ENCODE measurements around the gene TRIP12.
"Not testable (repeated sequence)": the region's sequence is repeated elsewhere in the genome, so short reads cannot be mapped to it uniquely, and the experiment has no call there.

The TRIP12 gene

DNA sequence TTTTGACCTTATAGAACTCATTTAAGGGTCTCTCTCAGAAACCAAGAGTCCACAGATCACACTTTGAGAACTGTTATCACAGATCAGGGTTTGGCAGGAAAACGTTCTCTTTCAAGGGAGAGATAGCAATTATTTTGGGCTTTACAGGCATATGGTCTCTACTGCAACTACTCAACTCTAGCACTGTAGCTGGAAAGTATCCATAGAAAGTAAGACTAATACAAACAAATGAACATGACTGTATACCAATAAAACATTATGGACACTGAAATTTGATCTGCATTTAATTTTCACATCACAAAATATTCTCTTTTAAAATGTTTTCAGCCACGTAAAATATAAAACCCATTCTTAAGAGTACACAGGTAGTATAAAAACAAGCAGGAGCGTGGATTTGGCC, 100.5 kb downstream of the TRIP12 start:
- ATAC-seq = no peak

DNA sequence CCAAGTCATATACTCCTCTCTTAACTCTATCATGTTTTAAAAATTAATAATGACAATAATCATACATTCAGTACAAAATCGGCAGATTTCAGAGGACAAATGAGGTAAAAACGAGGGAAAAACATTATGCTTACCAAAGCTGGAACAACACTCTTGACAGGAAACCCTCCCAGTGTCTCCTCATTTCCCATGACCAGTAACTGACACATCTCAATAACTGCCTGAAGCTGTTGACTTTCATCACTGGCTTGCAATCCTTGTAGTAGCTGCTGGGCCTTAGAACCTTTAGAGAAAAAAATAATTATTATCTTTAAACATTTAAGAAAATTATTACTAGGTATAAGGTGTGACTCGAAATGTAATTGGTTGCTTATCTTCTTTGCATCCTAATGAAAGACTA, 103.6 kb downstream of the TRIP12 start:
- no peak for ATAC-seq

DNA sequence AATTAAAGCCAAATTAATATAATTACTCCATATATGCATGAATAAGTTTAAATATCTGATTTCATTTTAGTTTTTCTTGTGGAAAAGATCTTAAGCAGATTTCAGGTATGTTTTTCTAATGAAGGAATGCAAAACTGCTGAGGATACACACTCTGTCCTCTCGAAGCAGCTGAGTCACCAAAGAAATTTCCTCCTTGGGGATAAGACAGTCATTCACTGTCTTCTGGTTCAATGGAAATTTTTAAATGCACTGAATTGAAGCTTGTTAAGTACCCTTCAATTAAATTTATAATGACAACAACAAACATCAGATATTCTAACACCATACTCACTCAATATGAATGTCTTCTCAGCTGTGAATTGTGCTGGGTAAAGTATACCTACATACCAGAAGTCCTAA, 106.0 kb downstream of the TRIP12 start:
- ATAC-seq = no peak

DNA sequence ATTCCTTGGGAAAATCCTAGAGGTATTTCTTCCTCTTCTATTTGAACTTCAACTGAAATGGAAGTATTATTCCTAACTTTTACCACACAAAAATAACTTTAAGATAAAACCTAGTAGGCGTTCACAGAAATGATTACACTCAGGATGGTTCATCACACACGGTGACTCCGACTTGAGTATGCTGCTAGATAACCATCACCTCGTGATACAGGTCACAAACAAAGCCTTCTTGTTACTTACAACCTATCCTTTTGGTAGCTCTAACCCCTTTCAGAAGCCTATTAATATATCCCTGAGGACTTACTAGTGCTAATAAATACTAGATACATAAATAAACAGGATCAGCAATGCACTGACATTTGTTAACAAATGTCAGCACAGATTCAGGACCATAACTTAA, 106.5 kb downstream of the TRIP12 start:
- no peak for ATAC-seq

DNA sequence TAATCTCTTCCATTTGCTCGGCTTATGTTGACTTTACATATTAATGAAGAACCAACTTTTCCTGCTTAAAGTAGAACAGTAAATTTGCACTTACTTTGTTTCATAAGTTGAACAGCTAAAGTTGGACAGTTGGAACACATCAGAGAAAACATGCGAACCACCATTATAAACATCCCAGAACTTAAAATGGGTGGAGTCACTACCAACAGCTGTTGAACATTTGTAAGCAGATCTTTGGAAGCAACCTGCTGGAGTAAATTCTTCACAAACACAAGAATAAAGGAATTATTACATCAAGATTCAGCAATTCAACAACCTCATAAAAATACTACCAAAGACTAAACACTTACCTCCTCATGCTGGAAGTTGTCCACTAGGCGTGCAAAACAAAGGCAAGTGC, 111.0 kb downstream of the TRIP12 start:
- no peak for ATAC-seq

DNA sequence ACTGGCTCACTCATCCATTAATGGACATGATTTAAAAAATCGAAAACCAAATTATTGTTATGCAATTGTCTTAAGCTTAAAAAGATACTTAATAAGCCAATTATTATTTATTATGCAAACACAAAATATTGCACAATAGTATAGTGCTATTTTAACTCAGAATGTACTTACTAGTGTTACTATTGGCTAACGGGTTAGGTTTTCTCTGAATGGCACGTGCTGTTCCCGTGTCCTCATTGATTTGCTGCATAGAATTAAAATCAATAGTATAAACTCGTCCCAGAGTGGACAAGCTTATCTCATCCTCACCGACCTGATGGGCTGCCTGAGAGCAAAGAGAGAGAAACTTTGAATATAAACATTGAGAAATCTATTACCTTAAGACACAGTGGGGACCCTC, 116.2 kb downstream of the TRIP12 start:
- no peak for ATAC-seq

DNA sequence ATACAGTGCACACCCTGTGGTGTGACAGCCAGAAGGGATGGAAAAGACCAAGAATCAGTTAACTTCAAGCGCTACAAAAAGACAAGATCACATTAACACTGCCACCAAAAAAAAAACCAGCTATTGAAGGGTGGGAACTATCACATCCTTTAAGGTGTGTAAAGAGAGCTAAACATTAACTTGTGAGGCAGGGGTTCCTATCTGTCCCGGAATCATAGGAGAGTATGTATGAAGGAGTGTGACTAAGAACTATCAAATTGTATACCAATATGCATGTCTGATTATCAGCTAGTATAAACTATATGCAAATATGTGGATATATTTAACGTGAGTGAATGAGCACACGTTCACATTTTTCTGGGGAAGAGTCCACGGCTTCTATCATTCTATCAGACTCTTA, 119.0 kb downstream of the TRIP12 start:
- ATAC-seq = no peak

DNA sequence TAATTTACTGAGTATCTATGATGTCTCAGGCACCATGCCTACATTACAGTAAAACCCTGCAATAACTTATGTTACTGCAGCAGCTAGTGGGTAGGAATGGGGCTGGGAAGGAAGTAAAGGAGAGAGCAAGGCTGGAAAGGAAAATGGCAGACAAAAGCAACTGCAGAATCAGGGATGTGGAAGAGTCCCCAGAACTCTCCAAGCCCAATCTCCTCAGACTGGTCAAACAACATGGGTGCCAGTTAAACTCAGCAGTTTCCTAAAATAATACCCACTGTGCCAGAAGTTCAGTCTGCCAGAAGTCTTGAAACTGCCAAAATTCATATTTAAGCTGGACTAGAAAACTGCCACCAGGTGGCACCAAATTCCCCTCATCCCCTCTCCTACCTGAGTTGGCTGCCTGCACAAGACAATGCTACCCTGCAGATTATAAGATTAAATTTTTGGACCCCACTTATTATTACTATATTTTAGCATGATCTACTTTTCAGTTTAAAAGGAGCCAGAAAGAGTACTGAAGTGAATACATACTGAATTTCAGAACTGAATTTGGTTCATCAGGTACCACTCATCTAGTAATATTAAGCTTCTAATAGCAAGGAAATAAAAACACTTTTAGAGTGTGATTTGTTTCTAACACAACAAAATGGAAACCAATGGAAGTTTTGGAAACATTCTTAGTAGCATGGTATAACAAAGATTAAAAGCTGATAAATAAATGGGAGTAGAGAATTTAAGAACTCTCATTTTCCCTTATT, 120.6 kb downstream of the TRIP12 start:
- ATAC-seq = peak; percentile 53 to 61

DNA sequence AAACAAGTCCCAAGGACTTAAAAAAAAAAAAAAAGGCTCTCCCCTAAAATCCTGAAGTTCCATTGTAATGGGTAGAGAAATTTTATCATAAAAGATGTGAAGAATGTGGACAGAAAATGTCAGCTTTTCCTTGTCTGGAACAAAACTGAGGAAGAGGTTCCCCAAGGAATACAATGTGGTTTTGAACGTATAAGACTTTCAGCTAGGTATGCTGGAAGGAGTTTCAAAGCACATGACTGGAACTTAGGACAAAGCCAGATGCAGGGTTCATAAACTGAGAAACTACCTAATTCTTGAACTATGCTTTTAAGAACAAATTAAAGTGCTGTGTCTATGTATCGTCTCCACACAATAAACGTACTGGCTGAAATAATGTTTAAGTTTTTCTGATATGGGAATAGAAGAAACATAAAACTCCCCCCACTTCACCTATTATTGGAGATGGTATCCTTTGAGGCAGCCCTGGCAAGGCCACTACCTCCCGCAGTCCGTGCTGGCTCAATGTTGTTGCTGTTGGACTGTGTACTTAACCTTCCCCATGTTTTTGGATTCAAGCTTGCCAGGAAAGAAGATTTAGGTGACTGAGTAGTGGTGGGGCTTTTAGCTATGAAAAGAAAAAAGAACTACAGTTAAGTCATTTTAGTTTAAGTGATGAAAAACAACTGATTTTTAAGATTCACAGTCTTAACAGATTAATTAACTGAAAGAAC, 123.2 kb downstream of the TRIP12 start:
- no peak for ATAC-seq

DNA sequence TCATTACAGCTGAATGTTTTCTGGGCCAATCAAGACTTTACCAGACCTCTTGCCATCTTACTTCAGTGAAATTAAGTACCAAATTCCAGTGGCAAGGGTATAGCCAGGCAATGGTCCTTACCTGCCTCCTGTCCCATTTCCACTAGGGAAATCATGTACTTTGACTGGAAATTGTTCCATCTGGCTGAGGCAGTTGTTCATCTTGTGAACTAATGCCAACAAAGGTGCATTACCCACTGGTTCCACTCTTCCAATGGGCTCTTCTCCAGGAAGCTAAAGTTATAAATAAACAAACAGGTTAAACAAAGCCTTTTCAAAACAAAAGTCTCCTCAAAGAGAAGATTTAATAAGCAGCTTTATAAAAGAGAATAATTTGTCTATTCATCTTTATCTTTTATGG, 126.8 kb downstream of the TRIP12 start:
- ATAC-seq = no peak

DNA sequence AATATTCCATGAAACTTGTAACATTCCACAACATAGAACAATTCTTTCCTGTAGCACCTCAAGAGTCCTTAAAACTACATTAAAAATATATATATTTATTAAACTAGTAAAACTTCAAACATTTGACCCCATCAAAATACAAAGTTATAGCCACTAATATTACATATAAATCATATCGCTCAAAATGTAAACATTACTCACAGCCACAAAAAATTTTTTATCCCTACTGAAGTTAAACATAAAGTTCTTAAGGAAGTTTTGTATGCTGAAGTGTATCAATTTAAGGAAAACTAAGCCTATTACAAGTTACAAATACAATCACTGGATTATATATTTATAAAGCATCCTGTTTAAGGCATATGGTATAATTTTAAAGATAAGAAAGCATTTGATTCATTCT, 127.2 kb downstream of the TRIP12 start:
- no peak for ATAC-seq

DNA sequence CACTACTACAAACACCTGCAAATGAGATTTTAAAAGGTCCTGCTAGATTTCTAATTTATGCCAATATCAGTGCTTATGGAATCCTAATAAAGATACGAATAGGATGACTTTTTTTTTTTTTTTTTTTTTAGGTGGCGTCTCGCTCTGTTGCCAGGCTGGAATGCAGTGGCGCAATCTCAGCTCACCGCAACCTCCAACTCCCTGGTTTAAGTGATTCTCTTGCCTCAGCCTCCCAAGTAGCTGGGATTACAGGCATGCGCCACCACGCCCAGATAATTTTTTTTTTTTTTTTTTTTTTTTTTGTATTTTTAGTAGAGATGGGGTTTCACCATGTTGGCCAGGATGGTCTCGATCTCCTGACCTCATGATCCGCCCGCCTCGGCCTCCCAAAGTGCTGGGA, 135.5 kb downstream of the TRIP12 start:
- not testable (repeated sequence) for ATAC-seq

DNA sequence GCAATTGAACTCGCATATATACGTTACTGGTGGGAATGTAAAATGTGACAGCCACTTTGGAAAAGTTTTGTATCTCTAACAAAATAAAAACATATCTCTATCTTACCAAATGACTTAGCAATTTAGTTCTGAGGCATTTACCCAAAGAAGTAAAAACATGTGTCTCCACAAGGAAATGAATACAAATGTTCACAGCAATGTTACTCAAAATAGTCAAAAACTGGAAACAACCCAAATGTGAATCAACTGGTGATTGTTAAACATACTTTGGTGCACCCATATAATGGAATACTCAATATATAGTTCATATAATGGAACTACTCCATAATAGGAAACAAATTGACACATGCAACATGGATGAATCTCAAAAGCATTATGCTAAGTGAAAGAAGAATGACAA, 137.0 kb downstream of the TRIP12 start:
- ATAC-seq = no peak

DNA sequence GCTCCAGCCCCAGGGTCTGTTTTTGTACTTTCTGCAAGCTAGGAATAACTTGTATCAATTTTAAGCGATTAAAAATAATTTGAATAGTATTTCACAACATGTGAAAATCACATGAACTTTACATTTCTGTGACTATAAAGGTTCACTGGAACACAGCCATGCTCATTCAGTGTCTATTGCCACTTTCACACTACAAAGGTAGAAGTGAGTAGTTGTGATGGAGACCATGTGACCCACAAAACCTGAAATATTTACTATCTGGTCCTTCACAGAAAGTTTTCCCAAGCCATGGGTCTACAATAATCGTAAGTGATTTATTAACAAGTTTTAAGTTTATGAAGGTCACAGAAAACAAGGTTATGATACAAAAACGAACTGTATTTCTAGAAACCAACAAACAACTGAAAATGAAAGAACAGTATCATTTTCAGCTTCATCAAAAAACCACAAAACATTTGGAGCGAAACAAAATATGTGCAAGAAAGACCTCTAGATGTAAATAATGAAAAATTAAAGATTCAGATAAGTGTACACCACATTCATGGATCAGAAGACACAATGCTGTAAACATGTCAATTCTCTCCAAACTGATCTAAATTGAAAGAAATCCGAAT, 138.6 kb downstream of the TRIP12 start:
- no peak for ATAC-seq

DNA sequence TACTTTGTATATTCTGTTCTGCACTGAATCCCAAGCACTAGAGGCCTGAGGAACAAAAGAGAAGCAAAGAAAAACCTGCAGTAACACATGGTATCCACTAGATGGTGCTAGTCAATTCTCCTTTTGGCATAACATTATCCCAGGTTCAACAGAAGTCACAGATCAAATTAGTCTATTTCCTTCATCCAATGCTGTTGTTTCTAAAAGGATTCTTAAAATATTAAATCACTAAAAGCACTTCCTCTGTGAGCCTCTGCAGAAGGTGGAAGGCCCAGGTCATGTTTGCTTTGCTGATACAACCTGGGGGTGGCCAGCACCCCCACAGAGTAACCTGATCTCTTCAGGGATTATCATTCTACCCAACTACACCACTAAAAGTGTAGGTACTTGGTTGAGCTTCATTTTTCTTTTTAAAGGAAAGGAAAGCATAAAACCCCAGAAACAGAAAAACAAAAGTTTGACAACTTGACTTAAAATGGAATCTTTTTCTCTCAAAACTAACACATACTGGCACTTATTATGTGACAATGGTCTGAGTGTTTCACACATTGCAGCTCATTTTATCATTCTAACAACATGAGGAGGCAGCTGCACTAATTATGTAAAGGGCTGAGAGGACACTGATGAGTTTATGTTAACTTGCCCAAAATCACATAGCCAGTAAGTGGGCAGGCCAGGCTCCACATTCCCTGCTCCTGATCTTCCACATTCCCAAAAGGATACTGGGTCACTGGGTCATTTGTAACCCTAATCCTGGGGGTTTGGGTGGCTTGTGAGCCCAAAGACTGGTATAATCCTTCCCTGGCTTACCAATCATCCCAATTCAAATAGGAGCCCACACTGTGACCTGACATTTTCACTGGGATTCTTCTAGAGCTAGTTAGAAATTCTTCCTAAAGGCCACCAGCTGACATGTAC, 140.7 kb downstream of the TRIP12 start:
- ATAC-seq = peak in 1 of 2 donors; percentile 59

DNA sequence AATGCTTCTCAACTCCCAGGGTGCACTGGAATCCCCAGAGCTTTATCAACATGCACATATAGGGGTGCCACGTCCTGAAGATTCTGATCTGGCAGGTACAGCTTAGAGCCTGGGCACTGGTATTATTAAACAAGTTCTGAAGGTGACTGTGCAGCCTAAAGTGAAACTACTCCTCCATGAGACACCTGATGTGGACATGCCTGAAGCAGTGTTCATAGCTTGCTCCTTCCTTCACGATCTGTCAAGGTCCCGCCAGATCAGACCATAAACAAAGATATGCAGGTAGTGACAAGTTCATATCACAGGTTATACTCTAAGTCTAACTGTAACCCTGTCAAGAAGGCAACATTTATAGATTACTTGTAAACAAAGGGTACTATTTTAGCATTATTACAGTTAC, 142.2 kb downstream of the TRIP12 start:
- ATAC-seq = no peak

DNA sequence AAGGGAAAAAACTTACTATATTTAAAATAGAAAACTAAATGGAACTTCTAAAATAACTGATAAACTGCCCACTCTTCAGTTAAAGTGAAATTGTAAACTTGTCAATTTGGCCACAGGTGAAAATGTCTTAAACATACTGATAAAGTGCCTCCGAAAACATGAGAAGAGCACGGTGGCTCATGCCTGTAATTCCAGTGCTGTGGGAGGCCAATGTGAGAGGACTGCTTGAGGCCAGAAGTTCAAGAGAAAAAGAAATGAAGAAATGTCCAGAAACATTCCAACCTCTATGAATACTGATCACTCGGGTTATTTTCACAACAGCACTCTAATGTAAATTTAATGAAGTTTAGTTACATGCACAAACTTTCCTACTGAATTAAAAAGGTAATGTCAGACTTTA, 144.1 kb downstream of the TRIP12 start:
- ATAC-seq = no peak

DNA sequence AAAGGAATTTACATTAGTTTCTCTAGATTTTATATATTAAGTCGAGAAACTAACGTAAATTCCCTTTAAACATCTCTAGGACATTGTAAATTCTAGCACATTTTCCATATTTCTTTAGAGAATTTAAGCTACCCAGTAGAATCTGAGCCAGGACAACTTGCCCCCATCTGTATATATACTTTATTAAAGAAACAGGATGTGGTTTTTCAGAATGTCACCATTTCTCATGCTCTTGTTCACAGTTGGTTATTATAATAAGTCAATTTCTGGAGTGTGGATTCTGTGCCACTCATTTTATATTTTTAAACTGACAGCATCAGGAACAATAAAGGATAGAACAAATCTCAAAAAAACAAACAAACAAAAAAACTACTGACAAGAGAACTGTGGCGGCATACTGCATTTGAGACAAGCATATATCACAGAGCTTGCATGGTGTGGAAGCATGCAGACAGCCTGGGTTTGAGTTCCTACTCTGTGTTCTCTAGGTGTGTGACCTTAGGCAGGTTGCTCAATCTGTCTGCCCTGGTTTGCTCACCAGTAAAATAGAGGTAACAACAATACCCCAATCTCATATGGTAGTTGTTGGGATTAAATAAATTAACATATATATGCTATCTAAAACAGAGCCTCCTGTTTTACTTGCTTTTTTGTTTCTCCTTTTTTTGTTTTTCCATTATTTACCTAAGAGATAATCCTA, 146.0 kb downstream of the TRIP12 start:
- no peak for ATAC-seq

DNA sequence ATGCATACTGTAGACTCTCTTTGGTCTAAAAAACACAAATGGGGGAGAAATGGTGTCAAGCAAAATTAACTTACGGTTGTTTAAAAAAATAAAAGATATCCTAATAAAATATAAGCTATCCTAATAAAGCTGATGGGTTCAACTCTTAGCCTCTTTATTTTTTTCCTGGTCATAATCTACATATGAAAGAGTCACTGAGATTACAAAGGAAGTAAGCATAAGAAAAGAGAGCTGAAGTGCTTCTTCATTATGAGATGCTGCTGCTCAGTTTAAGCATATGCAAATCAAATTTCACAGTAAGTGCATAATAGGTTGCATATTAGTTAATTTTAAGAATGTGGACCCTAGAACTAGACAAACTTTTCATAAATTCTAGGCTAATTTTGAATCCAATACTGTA, 147.6 kb downstream of the TRIP12 start:
- no peak for ATAC-seq

DNA sequence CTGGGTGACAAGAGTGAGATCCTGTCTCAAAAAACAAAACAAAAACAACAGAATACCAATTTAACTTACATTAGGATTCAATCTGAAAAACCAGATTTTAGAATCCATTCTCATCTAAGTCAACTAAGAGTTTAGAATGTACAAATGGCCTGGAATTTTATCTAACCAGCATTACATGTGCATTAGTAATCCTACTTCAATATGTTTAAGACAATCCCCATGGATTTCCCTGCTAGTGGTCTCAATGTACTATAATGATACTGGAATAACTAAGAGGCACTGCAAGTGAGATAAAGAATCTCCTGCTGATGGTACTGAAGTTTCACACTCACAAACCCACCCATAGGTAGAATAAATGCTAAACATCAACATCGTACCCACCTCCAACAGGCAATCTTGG, 153.6 kb downstream of the TRIP12 start:
- no peak for ATAC-seq

DNA sequence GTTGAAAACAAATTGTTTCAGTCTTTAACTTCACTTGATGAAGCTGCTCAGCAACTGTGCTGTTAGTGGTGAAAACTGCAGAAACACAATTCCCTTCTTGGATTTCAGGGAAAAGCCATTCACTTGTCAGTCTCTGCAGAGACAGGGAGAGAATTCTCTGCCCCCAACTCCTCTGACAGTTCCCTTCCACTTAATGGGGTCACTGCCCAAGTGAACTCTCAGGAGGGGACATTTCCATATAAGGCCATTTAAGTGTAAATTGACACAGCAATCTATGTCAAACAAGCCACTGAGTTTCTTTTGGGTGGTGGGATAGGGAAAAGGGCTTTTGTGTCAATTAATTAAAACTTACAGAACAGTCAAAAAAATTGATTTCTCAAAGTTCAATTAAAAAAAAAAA, 156.1 kb downstream of the TRIP12 start:
- no peak for ATAC-seq

DNA sequence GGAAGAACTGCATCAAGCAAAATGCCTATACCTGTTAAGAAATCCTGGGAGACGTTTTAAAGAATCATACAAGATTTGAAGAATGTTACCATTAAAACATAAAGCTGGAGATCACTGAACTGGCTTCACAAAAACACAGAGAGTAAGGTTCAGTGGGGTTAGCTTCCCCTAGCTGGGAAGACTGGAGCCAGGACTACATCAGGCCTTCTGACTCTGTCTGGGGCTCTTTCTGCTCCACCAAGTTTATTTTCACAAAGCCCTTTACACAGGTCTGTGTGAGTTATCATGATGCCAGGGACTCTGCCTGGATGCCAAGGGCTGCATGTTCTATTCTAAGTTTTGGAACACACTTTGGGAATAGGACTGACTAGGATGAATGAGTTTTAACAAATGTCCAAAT, 160.1 kb downstream of the TRIP12 start:
- no peak for ATAC-seq
